Upper lobe of left lung (tissue), 6 donors: ENCODE data around the gene ATOH8. TPM values are rescaled to one million over a fixed set of nuclear protein-coding genes. Genes with fewer than 3 reads are reported as not detected.

Experiments used
- ATAC-seq, 2 donors: fragments of 200-7000 bp; cut with Tn5 transposase; one replicate each; pipeline ENCODE4 v1.9.1; 2022; ENCODE audit warnings: mild to moderate bottlenecking in 2 of 2, moderate library complexity in 2 of 2; ENCODE audit not compliant: low FRiP score in 2 of 2
- DNase-seq, 2 donors: peaks; one replicate each; pipeline ENCODE4 v3.0.0-alpha.2; 2019 to 2020
- H3K27ac ChIP-seq, 4 donors: fragments of 200-600 bp; sonication (generic); one replicate each; pipeline ENCODE4 v1.5.1; 2016 to 2019
- H3K27me3 ChIP-seq, 4 donors: fragments of 200-600 bp; sonication (generic); one replicate each; pipeline ENCODE4 v1.5.1; 2017 to 2019
- H3K36me3 ChIP-seq, 4 donors: fragments of 200-600 bp; sonication (generic); one replicate each; pipeline ENCODE4 v1.5.1; 2016 to 2019
- H3K4me1 ChIP-seq, 4 donors: fragments of 200-600 bp; sonication (generic); one replicate each; pipeline ENCODE4 v1.5.1; 2018 to 2019
- H3K4me3 ChIP-seq, 4 donors: fragments of 200-600 bp; sonication (generic); one replicate each; pipeline ENCODE4 v1.5.1; 2017 to 2019; ENCODE audit warnings: mild to moderate bottlenecking in 2 of 4, moderate library complexity in 1 of 4
- H3K9me3 ChIP-seq, 4 donors: fragments of 200-600 bp; sonication (generic); one replicate each; pipeline ENCODE4 v1.5.1; 2018 to 2019
- EP300 ChIP-seq, 4 donors: sonication (generic); formaldehyde crosslinking; IDR thresholded peaks; one replicate each; pipeline ENCODE4 v1.5.1; 2017; ENCODE audit warnings: antibody characterized with exemption in 4 of 4, control low read depth in 2 of 4
- POLR2A ChIP-seq, 4 donors: fragments of 450-650 bp; IDR thresholded peaks; one replicate each; pipeline ENCODE4 v1.5.1; 2016 to 2017; ENCODE audit warnings: antibody characterized with exemption in 4 of 4, mild to moderate bottlenecking in 2 of 4
- POLR2AphosphoS5 ChIP-seq, 2 donors: sonication (generic); formaldehyde crosslinking; IDR thresholded peaks; one replicate each; pipeline ENCODE4 v1.5.1; 2017; ENCODE audit warnings: antibody characterized with exemption in 2 of 2
- WGBS, 2 donors: methylation state at CpG; one replicate each; pipeline ENCODE4 v1.1.5; 2017 to 2018; 5-methylcytosine and 5-hydroxymethylcytosine counted together
- total RNA-seq, 6 donors: library from RNA; depleted of rRNA in 4 of 6; stranded (reverse); fragments of >200 nt in 4 of 6; gene quantifications; one replicate each; pipeline versions ENCODE4 v1.1.0 to v1.2.1, GENCODE V29; 2016 to 2021
- TF ChIP-seq, protein P1 (sequence below), 6 experiments: fragments of 450-650 bp in 4 of 6; fragments of 200-600 bp in 2 of 6; sonication (generic) in 2 of 6; IDR thresholded peaks; one replicate each; pipeline ENCODE4 v1.5.1; 2016 to 2019; ENCODE audit warnings: antibody characterized with exemption in 6 of 6
- donor health status: DM: no; HTN: no; CAD: no; lungs with moderate emphysema.
- donor health status: DM: no; HTN: yes; CAD: no; lungs with severe emphysema.

ATOH8 gene
- total RNA-seq, 6 donors from 2014 or later = 60.2 to 121 (median 85.1) TPM

DNA sequence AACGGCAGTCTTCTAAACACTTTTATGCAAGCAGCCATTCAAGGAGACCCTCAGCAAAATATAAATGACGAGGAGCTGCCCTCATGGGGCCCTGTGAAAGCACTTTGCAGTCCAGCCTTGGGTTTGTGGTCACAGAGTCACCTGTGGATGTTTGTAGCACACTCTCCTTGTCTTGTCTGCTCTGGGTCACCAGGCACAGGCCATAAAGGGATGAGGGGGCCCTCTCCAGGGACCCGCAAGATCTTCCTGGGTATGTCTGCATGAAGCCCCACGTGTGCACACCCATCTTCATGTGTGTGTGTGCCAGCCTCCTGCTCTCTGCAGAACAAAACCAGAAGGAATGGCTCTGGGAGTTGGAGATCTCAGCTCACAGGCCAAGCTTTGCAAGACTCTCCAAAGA is 36.2 kb downstream of the ATOH8 start:
- Histone ChIP-seq H3K9me3 (no peaks in the 10 kb centered on the region), H3K27ac (peak overlapping the region in 1 of 4 donors; percentile 78), H3K4me3 (no peak overlapping the region), H3K36me3 (peaks cover 6 to 64% (median 25%) of the 10 kb centered on the region in 4 donors), H3K27me3 (no peaks in the 10 kb centered on the region), H3K4me1 (peaks cover 15 to 57% (median 50%) of the 10 kb centered on the region in 4 donors)
- WGBS, 2 donors = 65 to 83% methylated on average over 3 to 4 of the region's 4 CpGs
- DNase-seq (no peak), ATAC-seq (no peak)
- TF ChIP-seq EP300 (IDR thresholded peaks at IDR 0.05) (no peak), POLR2AphosphoS5 (IDR thresholded peaks at IDR 0.05) (no peak), POLR2A (IDR thresholded peaks at IDR 0.05) (no peak)
- TF ChIP-seq, protein P1, sequence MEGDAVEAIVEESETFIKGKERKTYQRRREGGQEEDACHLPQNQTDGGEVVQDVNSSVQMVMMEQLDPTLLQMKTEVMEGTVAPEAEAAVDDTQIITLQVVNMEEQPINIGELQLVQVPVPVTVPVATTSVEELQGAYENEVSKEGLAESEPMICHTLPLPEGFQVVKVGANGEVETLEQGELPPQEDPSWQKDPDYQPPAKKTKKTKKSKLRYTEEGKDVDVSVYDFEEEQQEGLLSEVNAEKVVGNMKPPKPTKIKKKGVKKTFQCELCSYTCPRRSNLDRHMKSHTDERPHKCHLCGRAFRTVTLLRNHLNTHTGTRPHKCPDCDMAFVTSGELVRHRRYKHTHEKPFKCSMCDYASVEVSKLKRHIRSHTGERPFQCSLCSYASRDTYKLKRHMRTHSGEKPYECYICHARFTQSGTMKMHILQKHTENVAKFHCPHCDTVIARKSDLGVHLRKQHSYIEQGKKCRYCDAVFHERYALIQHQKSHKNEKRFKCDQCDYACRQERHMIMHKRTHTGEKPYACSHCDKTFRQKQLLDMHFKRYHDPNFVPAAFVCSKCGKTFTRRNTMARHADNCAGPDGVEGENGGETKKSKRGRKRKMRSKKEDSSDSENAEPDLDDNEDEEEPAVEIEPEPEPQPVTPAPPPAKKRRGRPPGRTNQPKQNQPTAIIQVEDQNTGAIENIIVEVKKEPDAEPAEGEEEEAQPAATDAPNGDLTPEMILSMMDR (IDR thresholded peaks at IDR 0.05) = no peak

DNA sequence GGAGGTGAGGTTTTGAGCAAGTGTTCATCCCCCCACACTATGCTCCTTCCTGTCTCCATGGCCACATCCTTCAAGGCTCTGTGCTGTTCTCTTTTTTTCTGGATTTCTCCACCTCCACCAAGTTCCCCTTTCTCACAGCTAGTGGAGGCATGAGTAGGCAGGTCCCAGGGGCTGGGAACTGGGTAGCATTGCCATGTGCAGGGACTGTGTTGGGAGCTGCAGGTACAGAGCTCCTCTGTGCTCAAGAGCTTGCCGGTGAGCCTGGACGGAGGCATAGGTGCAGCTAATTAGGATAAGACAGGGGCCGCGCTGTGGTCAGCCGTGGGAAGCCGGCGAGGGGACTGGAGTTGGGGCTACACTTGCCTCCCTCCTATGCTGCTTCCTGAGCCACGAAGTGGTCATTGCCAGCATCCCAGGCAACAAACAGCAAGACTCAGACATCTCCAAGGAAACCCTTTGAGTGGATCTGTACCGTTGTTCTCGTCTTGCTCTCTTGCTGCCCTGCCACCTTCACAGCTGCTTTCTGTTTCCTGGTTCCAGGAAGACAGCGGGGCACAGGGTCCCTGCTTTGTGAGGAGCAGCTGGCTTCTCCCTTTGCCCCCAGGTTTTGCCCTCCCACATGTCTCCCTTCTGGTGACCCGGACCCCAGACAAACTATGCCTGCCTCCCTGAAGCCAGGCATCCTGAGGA is 36.9 kb downstream of the ATOH8 start:
- H3K27me3 ChIP-seq = no peaks in the 10 kb centered on the region
- no peak overlapping the region for H3K4me3 ChIP-seq
- ATAC-seq (peak in 1 of 2 donors; percentile 38), DNase-seq (no peak)
- peaks cover 6 to 59% (median 25%) of the 10 kb centered on the region in 4 donors for H3K36me3 ChIP-seq
- H3K27ac ChIP-seq = peak overlapping the region in 2 of 4 donors; percentile 33 to 78
- 64 to 67% methylated on average over 4 to 12 of the region's 12 CpGs for WGBS, 2 donors
- no peak for TF ChIP-seq POLR2AphosphoS5 (IDR thresholded peaks at IDR 0.05)
- TF ChIP-seq, protein P1 (IDR thresholded peaks at IDR 0.05) = no peak
- no peak for TF ChIP-seq POLR2A (IDR thresholded peaks at IDR 0.05)
- no peak for TF ChIP-seq EP300 (IDR thresholded peaks at IDR 0.05)
- H3K9me3 ChIP-seq = no peaks in the 10 kb centered on the region
- peaks cover 14 to 53% (median 47%) of the 10 kb centered on the region in 4 donors for H3K4me1 ChIP-seq

DNA sequence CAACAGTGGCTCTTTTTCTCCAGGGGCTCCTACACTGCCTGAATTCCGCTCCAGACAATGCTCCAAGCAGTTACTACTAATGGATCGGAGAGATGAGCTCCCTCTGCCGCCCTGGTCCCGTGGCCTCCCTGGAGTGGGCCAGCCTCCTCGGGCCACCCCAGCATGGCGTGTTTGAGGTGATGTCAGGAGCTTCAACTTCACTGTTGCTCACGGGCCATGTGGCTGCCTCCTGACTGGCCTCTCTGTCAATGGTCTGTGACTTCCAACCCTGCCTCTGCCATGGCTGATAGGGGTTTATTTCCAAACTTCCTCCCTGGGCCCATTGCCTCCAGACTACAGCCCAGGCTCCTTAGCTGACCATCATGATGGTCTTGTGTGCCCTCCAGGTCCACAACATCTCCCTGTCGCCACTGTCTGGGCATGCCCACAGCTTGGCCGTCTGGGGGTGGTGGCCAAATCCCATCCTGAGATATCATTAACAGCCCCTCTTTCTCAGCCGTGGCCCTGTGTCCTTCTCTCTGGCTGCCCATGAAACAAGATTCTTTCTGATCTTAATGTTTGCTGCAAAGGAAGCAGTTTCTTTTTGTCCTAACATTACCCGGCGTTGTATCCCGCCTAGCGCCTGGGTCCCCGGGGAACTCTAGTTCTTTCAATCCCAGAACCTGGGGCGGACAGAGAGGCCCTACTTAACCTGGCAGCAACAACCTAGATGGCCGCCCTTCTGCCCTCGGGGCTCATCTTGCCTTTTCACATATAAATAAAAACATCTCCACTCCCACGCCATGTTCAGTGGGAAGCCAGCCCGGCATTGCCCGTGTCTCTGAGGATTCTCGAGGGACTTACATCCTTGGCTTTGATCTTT is 38.1 kb downstream of the ATOH8 start:
- no peaks in the 10 kb centered on the region for H3K27me3 ChIP-seq
- ATAC-seq (no peak), DNase-seq (no peak)
- H3K27ac ChIP-seq = peak overlapping the region; percentile 36 to 81 (median 69)
- H3K4me1 ChIP-seq = peaks cover 27 to 58% (median 51%) of the 10 kb centered on the region in 4 donors
- WGBS, 2 donors = 78 to 85% methylated on average over 20 to 22 of the region's 22 CpGs
- H3K4me3 ChIP-seq = no peak overlapping the region
- TF ChIP-seq EP300 (IDR thresholded peaks at IDR 0.05) (no peak), POLR2A (IDR thresholded peaks at IDR 0.05) (no peak), POLR2AphosphoS5 (IDR thresholded peaks at IDR 0.05) (no peak)
- TF ChIP-seq, protein P1 (IDR thresholded peaks at IDR 0.05) = no peak
- no peaks in the 10 kb centered on the region for H3K9me3 ChIP-seq
- peaks cover 4 to 47% (median 19%) of the 10 kb centered on the region in 4 donors for H3K36me3 ChIP-seq

GRCh38 chr2:85792783-85793441 is 39.1 kb downstream of the ATOH8 start:
- no peaks in the 10 kb centered on the region for H3K9me3 ChIP-seq
- DNase-seq (peak in 1 of 2 donors; percentile 60), ATAC-seq (peak in 1 of 2 donors; percentile 15)
- WGBS, 2 donors = 63 to 100% methylated on average over 1 to 8 of the region's 8 CpGs
- H3K36me3 ChIP-seq = peaks cover 0 to 37% (median 10%) of the 10 kb centered on the region in 4 donors
- TF ChIP-seq POLR2AphosphoS5 (IDR thresholded peaks at IDR 0.05) (peak; percentile 27 to 50), EP300 (IDR thresholded peaks at IDR 0.05) (no peak), POLR2A (IDR thresholded peaks at IDR 0.05) (no peak)
- TF ChIP-seq, protein P1 (IDR thresholded peaks at IDR 0.05) = no peak
- H3K27ac ChIP-seq = peak overlapping the region; percentile 40 to 81 (median 78)
- peaks cover 33 to 67% (median 47%) of the 10 kb centered on the region in 4 donors for H3K4me1 ChIP-seq
- no peak overlapping the region for H3K4me3 ChIP-seq
- no peaks in the 10 kb centered on the region for H3K27me3 ChIP-seq
